Mesothelial cell of epicardium (in vitro differentiated cells): ENCODE results near the gene NFASC. TPM values are rescaled to one million over a fixed set of nuclear protein-coding genes. Genes with fewer than 3 reads are reported as not detected.

Experiments used
- DNase-seq, 2 experiments: peaks; one replicate each; pipeline ENCODE4 v3.0.0; 2021; ENCODE audit warnings: low spot score in 2 of 2; ENCODE audit not compliant: unreplicated experiment in 2 of 2
- H3K27ac Mint-ChIP-seq: 2 replicates; pipeline ENCODE4 v1.8.0; 2021; ENCODE audit warnings: mixed read lengths
- H3K27me3 Mint-ChIP-seq: 2 replicates; pipeline ENCODE4 v1.8.0; 2021; ENCODE audit warnings: low read depth, mixed read lengths
- H3K36me3 Mint-ChIP-seq: 2 replicates; pipeline ENCODE4 v1.8.0; 2021; ENCODE audit warnings: mixed read lengths
- H3K4me1 Mint-ChIP-seq: 2 replicates; pipeline ENCODE4 v1.8.0; 2021; ENCODE audit warnings: mixed read lengths
- H3K4me3 Mint-ChIP-seq: 2 replicates; pipeline ENCODE4 v1.8.0; 2021; ENCODE audit warnings: mild to moderate bottlenecking, moderate library complexity, mixed read lengths
- H3K9me3 Mint-ChIP-seq: 2 replicates; pipeline ENCODE4 v1.8.0; 2021; ENCODE audit warnings: mixed read lengths
- CTCF ChIP-seq: fragments of 200-600 bp; sonication (generic); IDR thresholded peaks from one replicate; pipeline ENCODE4 v1.5.0; 2021; ENCODE audit warnings: antibody characterized with exemption; ENCODE audit not compliant: unreplicated experiment
- total RNA-seq: library from RNA; stranded (reverse); gene quantifications from 3 replicates; pipeline ENCODE4 v1.2.1, GENCODE V29; 2021

Gene NFASC
- total RNA-seq, 1 donor from 2014 or later, result 0.72 TPM

- no peak for DNase-seq
- Mint-ChIP-seq H3K9me3 (no peaks in the 10 kb centered on the region), H3K4me3 (no peak overlapping the region), H3K27me3 (peaks cover 38% of the 10 kb centered on the region), H3K36me3 (no peaks in the 10 kb centered on the region), H3K27ac (no peak overlapping the region), H3K4me1 (no peaks in the 10 kb centered on the region)
- TF ChIP-seq CTCF, result no peak
These were observed 33.8 kb upstream of the NFASC start for GRCh38 chr1:204836856-204837255.

- TF ChIP-seq CTCF, result no peak
- H3K27me3 Mint-ChIP-seq, result peaks cover 31% of the 10 kb centered on the region
- H3K27ac Mint-ChIP-seq, result no peak overlapping the region
- H3K4me3 Mint-ChIP-seq, result no peak overlapping the region
- no peaks in the 10 kb centered on the region for H3K9me3 Mint-ChIP-seq
- H3K4me1 Mint-ChIP-seq, result no peaks in the 10 kb centered on the region
- H3K36me3 Mint-ChIP-seq, result no peaks in the 10 kb centered on the region
- peak; percentile 50 to 81 for DNase-seq
These were observed 33.1 kb upstream of the NFASC start for GRCh38 chr1:204837440-204838084.

- H3K27me3 Mint-ChIP-seq, result peaks cover 23% of the 10 kb centered on the region
- H3K9me3 Mint-ChIP-seq, result no peaks in the 10 kb centered on the region
- no peak overlapping the region for H3K27ac Mint-ChIP-seq
These were observed 29.3 kb upstream of the NFASC start for GRCh38 chr1:204841316-204841715.

GRCh38 chr1:204841798-204842197 is 28.9 kb upstream of the NFASC start:
- Mint-ChIP-seq H3K9me3 (no peaks in the 10 kb centered on the region), H3K27ac (no peak overlapping the region), H3K4me1 (no peaks in the 10 kb centered on the region), H3K4me3 (no peak overlapping the region), H3K36me3 (no peaks in the 10 kb centered on the region), H3K27me3 (peaks cover 23% of the 10 kb centered on the region)
- no peak for DNase-seq
- no peak for TF ChIP-seq CTCF

More at GRCh38 chr1:204841316-204841715, 29.3 kb upstream of the NFASC start:
- Mint-ChIP-seq H3K36me3 (no peaks in the 10 kb centered on the region), H3K4me3 (no peak overlapping the region), H3K4me1 (no peaks in the 10 kb centered on the region)
- no peak for DNase-seq
- TF ChIP-seq CTCF, result no peak

- DNase-seq, result no peak
- Mint-ChIP-seq H3K27ac (no peak overlapping the region), H3K4me1 (no peaks in the 10 kb centered on the region)
These were observed 28.3 kb upstream of the NFASC start for GRCh38 chr1:204842369-204842768.

More at GRCh38 chr1:204842369-204842768, 28.3 kb upstream of the NFASC start:
- H3K9me3 Mint-ChIP-seq, result no peaks in the 10 kb centered on the region
- no peak overlapping the region for H3K4me3 Mint-ChIP-seq
- peaks cover 22% of the 10 kb centered on the region for H3K27me3 Mint-ChIP-seq
- H3K36me3 Mint-ChIP-seq, result no peaks in the 10 kb centered on the region
- TF ChIP-seq CTCF, result no peak
